HCT116 (cell line): ENCODE measurements around the gene SRF. TPM values are rescaled to one million over a fixed set of nuclear protein-coding genes. Genes with fewer than 3 reads are reported as not detected.

Source experiments
- ATAC-seq: fragments of 200-7000 bp; cut with Tn5 transposase; 2 replicates; pipeline ENCODE4 v1.9.1; 2020; ENCODE audit warnings: mild to moderate bottlenecking, moderate library complexity
- BruUV-seq: library from RNA; stranded (reverse); fragments of 400-500 nt; replicated peaks from 2 replicates; lab custom pipeline; 2021; lab: Mats Ljungman, UMichigan
- CTCF ChIA-PET: fragments of 300-600 bp; sonication (Branson Sonifier 250); formaldehyde crosslinking; loops from one replicate; lab custom pipeline; 2021; ENCODE audit warnings: antibody characterized with exemption; lab: Charles Lee
- POLR2A ChIA-PET: fragments of 300-600, 350-600 bp; sonication (Branson Sonifier 250); formaldehyde crosslinking; loops from one replicate; lab custom pipeline; 2021; ENCODE audit warnings: antibody characterized with exemption; lab: Charles Lee
- RAD21 ChIA-PET, 2 experiments: fragments of 300-600 bp; sonication (Branson Sonifier 250); formaldehyde crosslinking; loops; one replicate each; lab custom pipeline; 2023; ENCODE audit warnings: low total read pairs in 2 of 2; ENCODE audit not compliant: uncharacterized antibody in 2 of 2, unreplicated experiment in 2 of 2, low non-redundant PET in 1 of 2; lab: Charles Lee
- DNase-seq: peaks from one replicate; pipeline ENCODE4 v3.0.0-alpha.2; 2010; ENCODE audit warnings: low read depth, low spot score
- H2AFZ ChIP-seq: fragments of 200-600 bp; shearing (Covaris generic), sonication (generic); 2 replicates; pipeline ENCODE4 v1.6.1; 2017; ENCODE audit warnings: low read depth, mixed run types, mixed read lengths, antibody characterized with exemption, low read length; ENCODE audit not compliant: poor library complexity, severe bottlenecking
- H3K27ac ChIP-seq: 2 replicates; pipeline ENCODE4 v1.5.1; 2012; ENCODE audit warnings: low read depth, low read length
- H3K27me3 ChIP-seq: fragments of 200-600 bp; sonication (generic); 2 replicates; pipeline ENCODE4 v1.6.1; 2016; ENCODE audit warnings: mixed run types, low read length, mixed read lengths; ENCODE audit not compliant: insufficient read depth
- H3K36me3 ChIP-seq, 2 experiments: fragments of 200-500 bp in 1 of 2; fragments of 200-600 bp in 1 of 2; sonication (Bioruptor generic) in 1 of 2; sonication (generic) in 1 of 2; 2 replicates each; pipeline versions ENCODE4 v1.5.1 to v1.6.1; 2014 to 2016; ENCODE audit warnings: low read length in 2 of 2, inconsistent platforms in 1 of 2, mixed read lengths in 1 of 2, mixed run types in 1 of 2; ENCODE audit not compliant: insufficient read depth in 2 of 2, control insufficient read depth in 1 of 2
- H3K4me1 ChIP-seq, 2 experiments: fragments of 200-600 bp in 1 of 2; sonication (generic) in 1 of 2; 2 replicates each; pipeline versions ENCODE4 v1.5.1 to v1.6.1; 2012 to 2017; ENCODE audit warnings: low read length in 2 of 2, inconsistent platforms in 1 of 2, mild to moderate bottlenecking in 1 of 2, mixed read lengths in 1 of 2, mixed run types in 1 of 2, moderate library complexity in 1 of 2; ENCODE audit not compliant: insufficient read depth in 2 of 2, control insufficient read depth in 1 of 2
- H3K4me2 ChIP-seq: fragments of 200-600 bp; sonication (generic); 2 replicates; pipeline ENCODE4 v1.6.1; 2017; ENCODE audit warnings: mixed run types, low read length, mixed read lengths
- H3K4me3 ChIP-seq, 2 experiments: fragments of 200-600 bp in 1 of 2; sonication (generic) in 1 of 2; replicated peaks in 1 of 2; 2 replicates each; pipeline ENCODE4 v1.5.1; 2011 to 2016; ENCODE audit warnings: low read length in 2 of 2, control low read depth in 1 of 2, low read depth in 1 of 2, mild to moderate bottlenecking in 1 of 2, mixed read lengths in 1 of 2, mixed run types in 1 of 2
- H3K79me2 ChIP-seq: fragments of 200-600 bp; sonication (generic); 2 replicates; pipeline ENCODE4 v1.6.1; 2017; ENCODE audit warnings: mild to moderate bottlenecking, mixed run types, low read length, moderate library complexity, mixed read lengths; ENCODE audit not compliant: insufficient read depth
- H3K9ac ChIP-seq: fragments of 200-600 bp; sonication (generic); 2 replicates; pipeline ENCODE4 v1.6.1; 2016; ENCODE audit warnings: low read length, mixed read lengths
- H3K9me2 ChIP-seq: fragments of 200-600 bp; sonication (generic), shearing (Covaris generic); 2 replicates; pipeline ENCODE4 v1.6.1; 2017; ENCODE audit warnings: mixed run types, mild to moderate bottlenecking, moderate library complexity; ENCODE audit not compliant: insufficient read depth
- H3K9me3 ChIP-seq, 2 experiments: fragments of 200-500 bp in 1 of 2; fragments of 200-600 bp in 1 of 2; sonication (Bioruptor generic) in 1 of 2; sonication (generic) in 1 of 2; 2 replicates each; pipeline ENCODE4 v1.6.1; 2014 to 2017; ENCODE audit warnings: low read length in 2 of 2, mixed read lengths in 2 of 2, inconsistent platforms in 1 of 2, low read depth in 1 of 2, mild to moderate bottlenecking in 1 of 2, mixed run types in 1 of 2, moderate library complexity in 1 of 2; ENCODE audit not compliant: control insufficient read depth in 1 of 2, insufficient read depth in 1 of 2
- H4K20me1 ChIP-seq: fragments of 200-600 bp; sonication (generic), shearing (Covaris generic); 2 replicates; pipeline ENCODE4 v1.6.1; 2017; ENCODE audit warnings: mixed run types, mild to moderate bottlenecking, moderate library complexity; ENCODE audit not compliant: insufficient read depth
- ATF3 ChIP-seq: IDR thresholded peaks from 2 replicates; pipeline ENCODE4 v1.6.1; 2012
- CBX3 ChIP-seq: IDR thresholded peaks from 2 replicates; pipeline ENCODE4 v1.6.1; 2012; ENCODE audit warnings: low read depth
- CEBPB ChIP-seq: IDR thresholded peaks from 2 replicates; pipeline ENCODE4 v1.6.1; 2012; ENCODE audit warnings: low read depth
- CTCF ChIP-seq, 3 experiments: fragments of 200-600 bp in 1 of 3; sonication (generic) in 1 of 3; IDR thresholded peaks in 2 of 3; conservative IDR thresholded peaks in 1 of 3; 2 replicates each; pipeline ENCODE4 v1.5.1; 2012 to 2017; ENCODE audit warnings: low read depth in 2 of 3, low read length in 2 of 3, antibody characterized with exemption in 1 of 3, borderline replicate concordance in 1 of 3, control low read depth in 1 of 3, mild to moderate bottlenecking in 1 of 3, mixed read lengths in 1 of 3, mixed run types in 1 of 3, moderate library complexity in 1 of 3; ENCODE audit not compliant: insufficient read depth in 1 of 3
- EZH2phosphoT487 ChIP-seq: fragments of 200-600 bp; IDR thresholded peaks from 2 replicates; pipeline ENCODE4 v1.6.1; 2018; ENCODE audit warnings: antibody characterized with exemption, borderline replicate concordance
- FOSL1 ChIP-seq: IDR thresholded peaks from 2 replicates; pipeline ENCODE4 v1.6.1; 2012; ENCODE audit warnings: low read depth
- JUND ChIP-seq: IDR thresholded peaks from 2 replicates; pipeline ENCODE4 v1.6.1; 2012
- MAX ChIP-seq: IDR thresholded peaks from 2 replicates; pipeline ENCODE4 v1.6.1; 2012
- POLR2A ChIP-seq: IDR thresholded peaks from 2 replicates; pipeline ENCODE4 v1.7.0; 2011; ENCODE audit warnings: borderline replicate concordance; ENCODE audit not compliant: insufficient read depth, insufficient read length; ENCODE audit errors: extremely low read depth
- RAD21 ChIP-seq: IDR thresholded peaks from 2 replicates; pipeline ENCODE4 v1.6.1; 2012; ENCODE audit warnings: low read depth, mild to moderate bottlenecking
- REST ChIP-seq: IDR thresholded peaks from 2 replicates; pipeline ENCODE4 v1.6.1; 2012; ENCODE audit warnings: low read depth
- SIN3A ChIP-seq: IDR thresholded peaks from 2 replicates; pipeline ENCODE4 v1.6.1; 2012; ENCODE audit warnings: low read depth
- SRF ChIP-seq: IDR thresholded peaks from 2 replicates; pipeline ENCODE4 v1.6.1; 2012; ENCODE audit warnings: low read depth
- ZFX ChIP-seq: fragments of 450-650 bp; IDR thresholded peaks from 2 replicates; pipeline ENCODE4 v1.6.1; 2017
- ZNF274 ChIP-seq: fragments of 200-500 bp; sonication (Bioruptor generic); IDR thresholded peaks from 2 replicates; pipeline ENCODE4 v1.6.1; 2014; ENCODE audit warnings: mild to moderate bottlenecking, low read depth, low read length, inconsistent platforms
- intact Hi-C: fragments of 100-400 bp; cut with micrococcal nuclease; formaldehyde crosslinking; loops from 2 replicates; pipeline ENCODE4 v1.10.0; 2022
- total RNA-seq: library from RNA; stranded (reverse); gene quantifications from one replicate; pipeline ENCODE4 v1.2.1, GENCODE V29; 2021; ENCODE audit not compliant: unreplicated experiment

Gene SRF
- total RNA-seq, 1 experiment from 2014 or later: 28.1 TPM

GRCh38 chr6:43143235-43144128 lies 27.6 kb upstream of the SRF start:
- H3K27me3 ChIP-seq: no peaks in the 10 kb centered on the region
- H3K9me2 ChIP-seq: no peaks in the 10 kb centered on the region
- intact Hi-C loops: loop anchor here (1.0 to 5.0 kb wide), 5 partner anchors 73 to 242 kb away; partner anchors contain the start of genes GNMT, KLC4 and MRPL2
- no peak overlapping the region for H3K9ac ChIP-seq
- peak overlapping the region; percentile 10; the same call in 1 of the 2 replicates for H3K4me2 ChIP-seq
- H4K20me1 ChIP-seq: no peaks in the 10 kb centered on the region
- TF ChIP-seq SIN3A (no peak), POLR2A (no peak), CEBPB (no peak), ZNF274 (no peak), CTCF (IDR thresholded peaks at IDR 0.05 in 2 of 3, conservative IDR thresholded peaks at IDR 0.05 in 1 of 3; ENCODE audit: borderline replicate concordance in 1 of 3, insufficient read depth in 1 of 3, low read depth in 2 of 3, low read length in 2 of 3) (peak; percentile 92 to 96 (median 94)), EZH2phosphoT487 (no peak), ZFX (no peak), JUND (no peak), MAX (no peak), REST (no peak), CBX3 (no peak), FOSL1 (no peak), SRF (no peak), ATF3 (no peak), RAD21 (peak; percentile 98)
- TF ChIP-seq, all 23 proteins: peak for 2
- POLR2A ChIA-PET: interaction anchor here (0.5 to 1.8 kb wide), 4 partner anchors 89 to 214 kb away, joined by 3 to 7 read pairs (median 4); partner anchors contain the start of genes CNPY3, CUL7, KLHDC3 and MEA1
- DNase-seq: peak; percentile 24
- H2AFZ ChIP-seq: no peak overlapping the region
- H3K79me2 ChIP-seq: no peaks in the 10 kb centered on the region
- peaks cover 0 to 10% of the 10 kb centered on the region in 2 experiments; a peak in 1 of 4 replicates for H3K36me3 ChIP-seq
- H3K27ac ChIP-seq: no peak overlapping the region
- RAD21 ChIA-PET: interaction anchor here (0.6 to 1.2 kb wide), 6 partner anchors 20 to 121 kb away, joined by 3 to 5 read pairs (median 3); partner anchors contain the start of genes KLC4 (in 2 of the 2), MRPL2 (in 2 of the 2) and CUL7 (in 1 of the 2)
- peak; percentile 99 for ATAC-seq
- no peak overlapping the region for H3K4me3 ChIP-seq
- BruUV-seq: no TSS peak
- H3K4me1 ChIP-seq: peaks cover 3 to 9% of the 10 kb centered on the region in 2 experiments; a peak in 1 of 4 replicates
- H3K9me3 ChIP-seq: no peaks in the 10 kb centered on the region
- CTCF ChIA-PET: interaction anchor here (0.7 to 2.1 kb wide), 27 partner anchors 14 to 364 kb away, joined by 3 to 11 read pairs (median 4); partner anchors contain the start of genes CUL7, KLC4, KLHDC3 and MRPL2
